ENCODE data around the gene NHLH1.
A peak's percentile ranks its signal among the peaks of the same experiment; 100 is the strongest.

Gene NHLH1

DNA sequence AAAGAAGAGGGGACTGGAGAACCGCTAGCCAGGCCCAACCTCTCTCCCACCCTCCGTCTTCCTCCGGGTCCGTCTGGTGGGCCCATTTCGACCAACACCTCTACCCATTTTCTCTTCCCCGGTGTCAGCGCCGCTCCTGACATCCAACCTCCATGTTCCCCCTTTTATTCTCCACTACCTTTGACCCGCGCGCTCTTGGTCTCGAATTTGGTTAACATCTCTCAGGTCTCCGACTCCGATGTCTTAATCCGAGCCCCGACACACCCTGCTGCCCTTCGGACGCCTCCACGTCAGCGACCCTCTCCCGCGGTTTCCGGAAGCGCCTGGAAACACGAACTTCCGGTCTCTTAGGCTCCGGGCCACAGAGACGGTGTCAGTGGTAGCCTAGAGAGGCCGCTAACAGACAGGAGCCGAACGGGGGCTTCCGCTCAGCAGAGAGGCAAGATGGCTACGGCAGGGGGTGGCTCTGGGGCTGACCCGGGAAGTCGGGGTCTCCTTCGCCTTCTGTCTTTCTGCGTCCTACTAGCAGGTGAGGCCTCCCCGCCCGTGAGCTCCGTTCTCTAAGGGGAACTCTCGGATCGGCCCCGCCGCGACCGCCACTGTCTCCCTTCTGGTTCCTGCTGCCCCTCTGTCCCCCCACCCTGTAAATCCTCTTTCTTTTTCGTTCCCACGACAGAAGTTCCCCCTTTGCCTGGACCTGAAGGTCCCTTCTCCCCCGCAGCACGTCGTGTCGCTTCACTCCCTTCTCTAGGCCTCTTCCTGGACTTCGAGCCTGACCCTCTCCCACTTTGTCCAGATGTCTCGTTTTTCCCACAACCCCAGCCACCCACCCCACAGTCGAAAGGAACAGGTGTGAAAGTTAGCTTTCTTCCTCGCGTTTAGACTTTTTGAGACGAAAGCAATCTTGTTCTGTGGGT is 23.7 kb upstream of the NHLH1 start, which contains the start of the genes COPA and NCSTN:
COPA (minus strand) TSS at position 298 of the 917 bp plus-strand sequence; CDS start at position 218, 80 bp downstream.
NCSTN (plus strand) TSS at position 431 of the 917 bp plus-strand sequence; CDS start at position 445, 14 bp downstream.
- peak; percentile 72 for DNase-seq (ENCODE audit: insufficient read length)
- TF ChIP-seq POLR2AphosphoS5 (IDR thresholded peaks at IDR 0.05; ENCODE audit: low read depth, low read length) = peak; percentile 90
- TF ChIP-seq POLR2A (IDR thresholded peaks at IDR 0.05; ENCODE audit: low read depth, low read length) = peak; percentile 91
- TF ChIP-seq TAF1 (IDR thresholded peaks at IDR 0.05; ENCODE audit: borderline replicate concordance, low read depth, low read length) = peak; percentile 91
- FAIRE-seq = peak; percentile 89

DNA sequence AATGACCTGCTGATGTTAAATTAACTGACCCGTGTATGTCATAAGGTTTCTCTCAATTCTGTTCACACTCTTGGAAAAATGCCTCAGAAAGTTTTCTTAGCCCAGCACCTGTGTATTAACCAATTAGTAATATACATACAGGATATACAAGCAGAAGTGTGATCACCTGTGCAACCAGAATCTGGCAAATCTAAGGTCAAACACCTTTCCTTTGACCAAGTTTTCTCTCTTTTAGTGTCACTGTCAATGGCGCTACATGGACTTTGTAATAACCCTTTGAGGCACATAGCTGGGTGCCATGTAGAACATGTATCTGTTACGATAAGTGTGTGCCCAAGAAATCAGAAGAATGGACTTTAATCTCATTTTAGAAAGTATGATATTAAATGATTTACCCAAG is 22.6 kb upstream of the NHLH1 start:
- FAIRE-seq (peak; percentile 76), DNase-seq (ENCODE audit: insufficient read length) (no peak)
- TF ChIP-seq POLR2AphosphoS5 (IDR thresholded peaks at IDR 0.05; ENCODE audit: low read depth, low read length) = no peak
- no peak for TF ChIP-seq POLR2A (IDR thresholded peaks at IDR 0.05; ENCODE audit: low read depth, low read length)
- no peak for TF ChIP-seq TAF1 (IDR thresholded peaks at IDR 0.05; ENCODE audit: borderline replicate concordance, low read depth, low read length)

DNA sequence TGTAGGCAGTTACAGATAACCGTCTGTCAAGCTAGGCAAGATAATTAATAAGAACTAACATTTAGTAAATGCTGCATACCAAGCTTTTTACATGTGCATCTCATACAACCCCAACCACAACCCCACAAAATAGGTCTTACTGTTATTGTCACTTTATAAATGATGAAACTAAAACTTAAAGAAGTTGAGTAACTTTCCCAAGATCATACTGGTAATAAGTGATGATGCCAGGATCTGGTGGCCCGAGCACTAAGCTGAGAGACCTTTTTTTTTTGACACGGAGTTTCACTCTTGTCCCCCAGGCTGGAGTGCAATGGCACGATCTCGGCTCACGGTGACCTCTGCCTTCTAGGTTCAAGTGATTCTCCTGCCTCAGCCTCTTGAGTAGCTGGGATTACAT is 21.9 kb upstream of the NHLH1 start:
- FAIRE-seq = no peak
- no peak for DNase-seq (ENCODE audit: insufficient read length)
- TF ChIP-seq POLR2A (IDR thresholded peaks at IDR 0.05; ENCODE audit: low read depth, low read length) = no peak
- TF ChIP-seq TAF1 (IDR thresholded peaks at IDR 0.05; ENCODE audit: borderline replicate concordance, low read depth, low read length) = no peak
- TF ChIP-seq POLR2AphosphoS5 (IDR thresholded peaks at IDR 0.05; ENCODE audit: low read depth, low read length) = no peak

DNA sequence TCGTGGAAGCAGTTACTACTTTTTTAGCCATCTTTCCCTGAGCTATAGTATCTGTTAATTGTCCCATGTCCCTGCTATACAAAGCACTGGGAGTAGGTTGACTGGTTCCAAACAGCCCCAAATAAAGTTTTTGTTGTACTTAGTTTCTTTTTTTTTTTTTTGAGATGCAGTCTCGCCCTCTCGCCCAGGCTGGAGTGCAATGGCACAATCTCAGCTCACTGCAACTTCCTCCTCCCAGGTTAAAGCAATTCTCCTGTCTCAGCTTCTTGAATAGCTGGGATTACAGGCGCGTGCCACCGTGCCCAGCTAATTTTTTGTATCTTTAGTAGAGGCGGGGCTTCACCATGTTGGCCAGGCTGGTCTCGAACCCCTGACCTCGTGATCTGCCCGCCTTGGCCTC is 20.4 kb upstream of the NHLH1 start:
- DNase-seq (ENCODE audit: insufficient read length) (no peak), FAIRE-seq (no peak)
- no peak for TF ChIP-seq TAF1 (IDR thresholded peaks at IDR 0.05; ENCODE audit: borderline replicate concordance, low read depth, low read length)
- no peak for TF ChIP-seq POLR2A (IDR thresholded peaks at IDR 0.05; ENCODE audit: low read depth, low read length)
- no peak for TF ChIP-seq POLR2AphosphoS5 (IDR thresholded peaks at IDR 0.05; ENCODE audit: low read depth, low read length)

DNA sequence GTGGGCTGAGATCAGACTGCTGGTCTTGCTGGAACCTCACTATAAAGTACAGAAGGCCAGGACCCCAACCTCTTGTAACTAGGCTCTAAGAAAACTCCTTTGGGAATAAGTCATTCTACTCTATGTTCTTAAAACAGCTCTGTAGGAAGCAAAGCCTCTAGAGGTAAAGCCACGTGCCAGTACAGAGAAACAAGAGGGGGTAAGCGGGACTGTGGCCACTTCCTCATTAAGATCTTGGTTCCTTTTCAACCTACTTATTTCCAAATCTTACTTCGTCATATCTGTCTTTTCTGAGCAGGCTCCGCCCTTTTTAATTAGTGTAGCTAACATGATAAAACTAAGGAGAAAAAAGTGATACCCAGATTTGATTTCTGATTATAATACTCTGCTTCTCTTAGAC is 19.9 kb upstream of the NHLH1 start:
- no peak for DNase-seq (ENCODE audit: insufficient read length)
- FAIRE-seq = peak; percentile 67
- no peak for TF ChIP-seq POLR2A (IDR thresholded peaks at IDR 0.05; ENCODE audit: low read depth, low read length)

DNA sequence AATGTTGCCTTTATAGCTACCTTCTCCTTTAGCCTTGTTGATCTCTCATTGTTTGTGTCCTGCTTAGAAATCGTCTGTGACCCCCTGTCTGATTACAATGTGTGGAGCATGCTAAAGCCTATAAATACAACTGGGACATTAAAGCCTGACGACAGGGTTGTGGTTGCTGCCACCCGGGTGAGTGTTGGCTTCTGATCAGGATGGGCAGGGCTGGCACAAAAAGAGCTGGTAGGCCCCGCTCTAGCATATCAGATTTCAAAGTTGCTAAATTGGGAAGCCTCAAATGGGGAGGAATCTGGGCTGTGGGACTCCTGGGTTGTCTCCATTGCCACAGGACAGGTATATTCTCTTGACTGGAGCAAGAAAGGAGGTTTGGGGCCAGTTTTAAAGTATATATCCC is 15.2 kb upstream of the NHLH1 start:
- DNase-seq (ENCODE audit: insufficient read length) (no peak), FAIRE-seq (no peak)
- TF ChIP-seq POLR2AphosphoS5 (IDR thresholded peaks at IDR 0.05; ENCODE audit: low read depth, low read length) (no peak), POLR2A (IDR thresholded peaks at IDR 0.05; ENCODE audit: low read depth, low read length) (no peak), TAF1 (IDR thresholded peaks at IDR 0.05; ENCODE audit: borderline replicate concordance, low read depth, low read length) (no peak)

DNA sequence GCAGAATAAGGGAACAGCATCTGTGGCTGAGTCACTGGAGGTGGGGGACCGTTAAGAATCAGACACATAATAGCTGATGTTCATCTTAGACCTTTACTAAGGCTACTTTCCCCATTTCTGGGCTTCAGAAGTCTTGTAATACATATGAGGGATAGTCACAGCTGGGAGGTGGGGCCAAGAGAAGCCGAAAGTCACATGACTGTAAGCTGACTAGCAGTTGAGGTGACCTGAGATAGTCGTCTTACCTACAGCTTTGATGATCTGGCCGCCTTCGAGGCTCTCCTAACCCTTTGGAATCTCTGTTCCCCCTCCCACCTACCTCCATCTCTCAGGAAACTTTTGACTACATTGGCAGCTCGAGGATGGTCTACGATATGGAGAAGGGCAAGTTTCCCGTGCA is 14.3 kb upstream of the NHLH1 start:
- TF ChIP-seq TAF1 (IDR thresholded peaks at IDR 0.05; ENCODE audit: borderline replicate concordance, low read depth, low read length) = no peak
- TF ChIP-seq POLR2AphosphoS5 (IDR thresholded peaks at IDR 0.05; ENCODE audit: low read depth, low read length) = no peak
- no peak for TF ChIP-seq POLR2A (IDR thresholded peaks at IDR 0.05; ENCODE audit: low read depth, low read length)
- no peak for FAIRE-seq
- no peak for DNase-seq (ENCODE audit: insufficient read length)

DNA sequence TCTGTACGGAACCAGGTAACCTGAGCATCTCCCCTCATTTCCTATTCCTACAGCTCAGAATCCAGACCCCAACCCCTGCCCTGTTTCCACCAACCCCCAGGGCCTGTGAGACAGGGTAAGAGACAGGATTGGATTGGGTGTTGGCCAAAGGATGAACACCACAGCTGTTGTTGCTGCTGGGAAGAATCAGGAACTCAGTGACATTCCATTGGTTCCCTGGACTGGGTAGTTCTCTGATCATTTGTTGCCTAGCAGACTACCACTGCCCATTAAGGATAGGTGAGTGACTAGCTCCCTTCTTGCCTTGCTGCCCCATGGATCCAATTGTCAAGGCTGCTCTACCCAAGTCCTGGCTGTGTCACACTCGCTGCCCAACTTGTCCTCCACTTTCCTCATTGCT is 13.6 kb upstream of the NHLH1 start:
- FAIRE-seq = no peak
- no peak for TF ChIP-seq TAF1 (IDR thresholded peaks at IDR 0.05; ENCODE audit: borderline replicate concordance, low read depth, low read length)
- no peak for TF ChIP-seq POLR2A (IDR thresholded peaks at IDR 0.05; ENCODE audit: low read depth, low read length)
- no peak for TF ChIP-seq POLR2AphosphoS5 (IDR thresholded peaks at IDR 0.05; ENCODE audit: low read depth, low read length)
- no peak for DNase-seq (ENCODE audit: insufficient read length)

DNA sequence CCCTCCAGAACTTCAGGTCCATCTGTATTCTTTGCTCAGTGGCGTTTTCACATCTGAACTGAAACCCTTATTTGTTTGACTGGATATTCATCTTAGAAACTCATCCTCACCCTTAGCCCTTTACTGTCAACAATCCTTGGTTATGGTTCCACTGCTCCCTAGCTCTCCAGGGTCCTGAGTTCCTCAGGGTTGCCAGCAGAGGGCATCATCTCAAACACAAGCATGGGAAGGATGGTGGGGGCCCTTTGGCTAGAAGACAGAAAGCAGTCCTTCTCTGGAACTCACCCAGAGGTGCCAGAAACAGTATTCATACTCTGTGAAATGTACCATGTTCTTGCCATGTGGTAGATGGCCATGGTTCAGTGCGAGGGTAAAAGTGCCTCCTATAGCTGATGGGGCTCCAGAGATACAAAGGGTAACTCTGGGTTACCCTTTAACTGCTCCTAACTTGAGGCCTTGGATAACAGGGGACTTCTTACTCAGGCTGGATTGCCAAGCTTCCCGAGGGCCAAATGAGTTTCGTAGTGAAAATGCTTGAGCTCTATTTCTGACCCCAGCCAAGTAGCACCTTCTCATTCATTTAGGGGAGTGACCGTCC is 12.4 kb upstream of the NHLH1 start:
- DNase-seq (ENCODE audit: insufficient read length) (no peak), FAIRE-seq (no peak)
- TF ChIP-seq POLR2AphosphoS5 (IDR thresholded peaks at IDR 0.05; ENCODE audit: low read depth, low read length) = no peak
- no peak for TF ChIP-seq POLR2A (IDR thresholded peaks at IDR 0.05; ENCODE audit: low read depth, low read length)
- no peak for TF ChIP-seq TAF1 (IDR thresholded peaks at IDR 0.05; ENCODE audit: borderline replicate concordance, low read depth, low read length)

DNA sequence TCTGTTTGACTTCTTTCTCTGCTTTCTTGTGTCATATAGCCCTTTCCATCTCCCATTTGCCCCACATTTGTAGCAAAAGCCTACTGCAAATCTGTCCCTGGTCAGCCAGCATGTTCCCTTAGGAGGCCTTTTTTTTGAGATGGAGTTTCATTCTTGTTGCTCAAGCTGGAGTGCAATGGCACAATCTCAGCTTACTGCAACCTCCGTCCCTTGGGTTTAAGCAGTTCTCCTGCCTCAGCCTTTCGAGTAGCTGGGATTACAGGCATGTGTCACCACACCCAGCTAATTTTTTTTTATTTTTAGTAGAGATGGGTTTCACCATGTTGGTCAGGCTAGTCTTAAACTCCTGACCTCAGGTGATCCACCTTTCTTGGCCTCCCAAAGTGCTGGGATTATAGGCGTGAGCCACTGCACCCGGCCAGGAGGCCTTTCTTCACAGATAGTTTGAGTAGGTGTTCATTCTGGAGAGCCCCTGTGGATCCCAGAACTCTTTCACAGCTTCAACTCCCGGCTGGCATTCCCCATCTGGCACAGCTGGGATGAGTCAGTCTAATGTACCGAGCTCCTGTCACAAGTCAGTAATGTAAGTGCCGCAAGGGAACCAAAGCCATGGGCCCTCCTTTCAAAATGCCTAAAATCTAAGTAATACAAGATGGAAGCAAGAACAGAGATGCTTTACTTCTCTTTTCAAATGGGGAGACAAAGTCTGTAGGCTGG is 9.4 kb upstream of the NHLH1 start:
- no peak for DNase-seq (ENCODE audit: insufficient read length)
- FAIRE-seq = no peak
- TF ChIP-seq POLR2A (IDR thresholded peaks at IDR 0.05; ENCODE audit: low read depth, low read length) (no peak), TAF1 (IDR thresholded peaks at IDR 0.05; ENCODE audit: borderline replicate concordance, low read depth, low read length) (no peak), POLR2AphosphoS5 (IDR thresholded peaks at IDR 0.05; ENCODE audit: low read depth, low read length) (no peak)

DNA sequence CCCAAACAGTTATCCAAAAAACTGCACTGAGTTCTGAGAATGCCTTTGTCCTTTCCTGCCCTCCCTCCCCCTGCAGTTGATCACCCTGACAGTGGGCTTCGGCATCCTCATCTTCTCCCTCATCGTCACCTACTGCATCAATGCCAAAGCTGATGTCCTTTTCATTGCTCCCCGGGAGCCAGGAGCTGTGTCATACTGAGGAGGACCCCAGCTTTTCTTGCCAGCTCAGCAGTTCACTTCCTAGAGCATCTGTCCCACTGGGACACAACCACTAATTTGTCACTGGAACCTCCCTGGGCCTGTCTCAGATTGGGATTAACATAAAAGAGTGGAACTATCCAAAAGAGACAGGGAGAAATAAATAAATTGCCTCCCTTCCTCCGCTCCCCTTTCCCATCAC is 8.8 kb upstream of the NHLH1 start:
- DNase-seq (ENCODE audit: insufficient read length) (no peak), FAIRE-seq (no peak)
- no peak for TF ChIP-seq POLR2A (IDR thresholded peaks at IDR 0.05; ENCODE audit: low read depth, low read length)
- no peak for TF ChIP-seq POLR2AphosphoS5 (IDR thresholded peaks at IDR 0.05; ENCODE audit: low read depth, low read length)
- TF ChIP-seq TAF1 (IDR thresholded peaks at IDR 0.05; ENCODE audit: borderline replicate concordance, low read depth, low read length) = no peak
